Measurements from ENCODE around the gene KSR1. TPM values are rescaled to one million over a fixed set of nuclear protein-coding genes. Genes with fewer than 3 reads are reported as not detected.

The KSR1 gene
- total RNA-seq, 2 donors from 2014 or later: 13.9 to 16.5 TPM

GRCh38 chr17:27571563-27572352 lies 115.5 kb downstream of the KSR1 start:
- Histone ChIP-seq H3K9ac (ENCODE audit: low read depth in 2 of 2, low read length in 2 of 2) (no peak overlapping the region), H3K4me3 (no peak overlapping the region), H3K27ac (no peak overlapping the region), H3K4me1 (no peaks in the 10 kb centered on the region), H3K27me3 (no peaks in the 10 kb centered on the region), H3K9me3 (no peaks in the 10 kb centered on the region), H3K36me3 (no peaks in the 10 kb centered on the region)
- no peak for DNase-seq
- no peak for TF ChIP-seq CTCF (IDR thresholded peaks at IDR 0.05)
- intact Hi-C loops (cut with DNase I): no loop called here

GRCh38 chr17:27572665-27573064 lies 116.4 kb downstream of the KSR1 start:
- no peak overlapping the region for H3K27ac ChIP-seq
- no peak overlapping the region for H3K4me3 ChIP-seq
- no peaks in the 10 kb centered on the region for H3K9me3 ChIP-seq
- H3K9ac ChIP-seq (ENCODE audit: low read depth in 2 of 2, low read length in 2 of 2): no peak overlapping the region
- no peaks in the 10 kb centered on the region for H3K27me3 ChIP-seq
- H3K4me1 ChIP-seq: no peaks in the 10 kb centered on the region
- no peak for TF ChIP-seq CTCF (IDR thresholded peaks at IDR 0.05)
- no peaks in the 10 kb centered on the region for H3K36me3 ChIP-seq
- intact Hi-C loops (cut with DNase I): no loop called here
- DNase-seq: no peak

- DNase-seq: no peak
- TF ChIP-seq CTCF (IDR thresholded peaks at IDR 0.05): no peak
- Histone ChIP-seq H3K27me3 (no peaks in the 10 kb centered on the region), H3K4me1 (no peaks in the 10 kb centered on the region), H3K4me3 (no peak overlapping the region), H3K36me3 (no peaks in the 10 kb centered on the region), H3K9ac (ENCODE audit: low read depth in 2 of 2, low read length in 2 of 2) (no peak overlapping the region), H3K9me3 (no peaks in the 10 kb centered on the region), H3K27ac (no peak overlapping the region)
- intact Hi-C loops (cut with DNase I): no loop called here
Measured at GRCh38 chr17:27573548-27573947, 117.3 kb downstream of the KSR1 start.

- TF ChIP-seq CTCF (IDR thresholded peaks at IDR 0.05): no peak
- Histone ChIP-seq H3K4me3 (no peak overlapping the region), H3K9ac (ENCODE audit: low read depth in 2 of 2, low read length in 2 of 2) (no peak overlapping the region), H3K4me1 (no peaks in the 10 kb centered on the region), H3K9me3 (no peaks in the 10 kb centered on the region), H3K27ac (no peak overlapping the region), H3K36me3 (no peaks in the 10 kb centered on the region), H3K27me3 (no peaks in the 10 kb centered on the region)
- DNase-seq: no peak
- intact Hi-C loops (cut with DNase I): no loop called here
Measured at GRCh38 chr17:27573971-27574525, 117.8 kb downstream of the KSR1 start.

GRCh38 chr17:27575096-27575911 lies 119.1 kb downstream of the KSR1 start:
- no peak overlapping the region for H3K27ac ChIP-seq

More at GRCh38 chr17:27575096-27575911, 119.1 kb downstream of the KSR1 start:
- no peak for TF ChIP-seq CTCF (IDR thresholded peaks at IDR 0.05)
- Histone ChIP-seq H3K36me3 (no peaks in the 10 kb centered on the region), H3K27me3 (no peaks in the 10 kb centered on the region), H3K4me3 (no peak overlapping the region), H3K4me1 (no peaks in the 10 kb centered on the region), H3K9me3 (no peaks in the 10 kb centered on the region), H3K9ac (ENCODE audit: low read depth in 2 of 2, low read length in 2 of 2) (no peak overlapping the region)
- intact Hi-C loops (cut with DNase I): no loop called here
- DNase-seq: no peak
